ENCODE results near the gene ATP6V1G3.

- TF ChIP-seq POLR2AphosphoS5 (IDR thresholded peaks at IDR 0.05; ENCODE audit: borderline replicate concordance, low read depth, low read length) = no peak
- no peak for TF ChIP-seq EZH2 (IDR thresholded peaks at IDR 0.05)
- no peak for TF ChIP-seq FOXP2 (optimal IDR thresholded peaks at IDR 0.05; ENCODE audit: control extremely low read depth, extremely low read length, insufficient read depth)
These were observed 34.8 kb upstream of the ATP6V1G3 start for GRCh38 chr1:198575292-198575691.

Measured in SK-N-MC (cell line).